ENCODE results near the gene ARHGAP42. TPM values are rescaled to one million over a fixed set of nuclear protein-coding genes. Genes with fewer than 3 reads are reported as not detected.

ARHGAP42 gene
- total and polyA plus RNA-seq, 2 of the 4 experiments (the other 2 are of a cell fraction): 2.9 to 7.3 TPM

DNA sequence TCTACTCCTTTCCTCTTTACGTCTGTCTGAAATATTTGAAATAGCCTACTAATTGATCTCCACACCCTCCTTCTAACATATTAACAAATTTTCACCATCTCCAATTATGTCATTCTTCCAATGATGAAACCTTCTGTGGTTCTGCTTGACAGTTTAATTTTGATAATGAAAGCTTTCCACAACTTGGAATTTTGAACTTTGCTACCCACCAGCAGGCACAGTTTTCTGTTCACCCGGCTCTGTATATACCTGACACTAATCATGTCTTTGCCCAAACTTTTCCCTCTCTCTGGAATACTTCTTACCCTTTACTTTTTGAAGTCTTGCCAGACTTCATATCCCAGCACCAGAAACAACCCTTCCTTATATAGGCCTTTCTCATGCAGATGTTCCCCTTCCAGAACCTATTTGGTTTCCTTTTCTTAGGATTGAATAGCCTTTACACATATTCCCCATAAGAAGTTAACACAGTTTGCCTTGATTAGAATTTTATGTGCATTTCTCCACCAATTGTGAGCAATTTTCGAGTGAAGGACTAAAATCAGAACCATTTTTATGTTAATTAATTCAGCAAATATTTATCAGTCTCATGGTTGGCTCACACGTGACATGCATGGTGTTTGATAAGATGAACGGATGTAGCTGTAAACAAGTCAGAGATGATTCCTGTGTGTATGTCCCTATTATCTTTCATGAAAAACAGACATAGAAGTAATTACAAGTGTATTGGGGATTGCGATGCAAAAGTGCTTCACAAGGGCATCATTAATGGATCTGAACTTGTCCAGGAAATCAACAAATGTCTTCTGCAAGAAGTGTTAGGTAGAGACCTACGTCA is 173.4 kb downstream of the ARHGAP42 start:
- no peaks in the 10 kb centered on the region for H3K27me3 ChIP-seq (ENCODE audit: control insufficient read depth, insufficient read depth, low read length)
- H3K4me1 ChIP-seq (ENCODE audit: control insufficient read depth, insufficient read depth, low read length): peaks cover 7% of the 10 kb centered on the region; the same call in 1 of the 2 replicates
- H2AK5ac ChIP-seq (ENCODE audit: low read depth, low read length): no peak overlapping the region
- in situ Hi-C loops (cut with MboI; ENCODE audit: low sequenced_read_pairs): no loop called here
- dilution Hi-C loops (cut with HindIII; ENCODE audit: low sequenced_read_pairs, unreplicated experiment): no loop called here
- H3K4me3 ChIP-seq (ENCODE audit: insufficient read depth, low read depth, low read length): no peak overlapping the region
- no peak for ATAC-seq (ENCODE audit: low read depth)
- H4K20me1 ChIP-seq (ENCODE audit: insufficient read depth, low read length): no peaks in the 10 kb centered on the region
- H2BK15ac ChIP-seq (ENCODE audit: low read depth, low read length): no peak overlapping the region
- H3K27ac ChIP-seq (ENCODE audit: insufficient read depth, low read length): no peak overlapping the region
- H3K14ac ChIP-seq (replicated peaks; ENCODE audit: low read depth, low read length): no peak overlapping the region
- DNase-seq: no peak
- H4K91ac ChIP-seq (ENCODE audit: insufficient read depth, low read depth, low read length): no peak overlapping the region
- no peaks in the 10 kb centered on the region for H3K9me3 ChIP-seq (ENCODE audit: control insufficient read depth, insufficient read depth, low read length)
- H2BK20ac ChIP-seq (ENCODE audit: low read depth, low read length): no peak overlapping the region
- intact Hi-C loops (cut with micrococcal nuclease): no loop called here
- no peak overlapping the region for H3K4ac ChIP-seq (ENCODE audit: low read depth, low read length)
- no peaks in the 10 kb centered on the region for H3K9me1 ChIP-seq (ENCODE audit: insufficient read depth, low read length)
- no peak overlapping the region for H3K9ac ChIP-seq (ENCODE audit: low read depth, low read length)
- no peak overlapping the region for H3K4me2 ChIP-seq (ENCODE audit: low read depth, low read length)
- H2BK120ac ChIP-seq (ENCODE audit: low read depth, low read length): no peak overlapping the region
- 100% methylated on average over 1 of the region's 7 CpGs; no CpG with 5 or more reads in 1 of the 2 experiments for WGBS, 2 experiments (ENCODE audit: extremely low coverage in 2 of 2, insufficient read length in 1 of 2)
- H2AFZ ChIP-seq (replicated peaks; ENCODE audit: low read length, poor library complexity): no peak overlapping the region
- H2BK5ac ChIP-seq (ENCODE audit: low read depth, low read length, poor library complexity, severe bottlenecking): no peak overlapping the region
- ChIA-PET CTCF (no interaction called here), POLR2A (ENCODE audit: unreplicated experiment) (no interaction called here)
- no peak overlapping the region for H3K56ac ChIP-seq (ENCODE audit: extremely low read depth, insufficient read depth, low read length)
- no peak overlapping the region for H3K18ac ChIP-seq (ENCODE audit: low read depth, low read length)
- no peak overlapping the region for H4K8ac ChIP-seq (ENCODE audit: low read depth in 2 of 2, low read length in 2 of 2)
- H2AK9ac ChIP-seq (replicated peaks; ENCODE audit: low read depth, low read length, poor library complexity): no peak overlapping the region
- no peak overlapping the region for H3K23ac ChIP-seq (ENCODE audit: low read depth, low read length)
- BruUV-seq (replicated peaks): no TSS peak
- no peak overlapping the region for H4K5ac ChIP-seq (ENCODE audit: low read depth, low read length)
- peaks cover 0 to 7% of the 10 kb centered on the region in 2 experiments; a peak in 1 of 4 replicates for H3K79me1 ChIP-seq (ENCODE audit: low read depth in 1 of 2, low read length in 2 of 2)
- no peaks in the 10 kb centered on the region for H3K36me3 ChIP-seq (ENCODE audit: control insufficient read depth, insufficient read depth, low read length)
- TF ChIP-seq FOS (IDR thresholded peaks at IDR 0.05; ENCODE audit: low read depth, low read length): no peak
- TF ChIP-seq RFX5 (IDR thresholded peaks at IDR 0.05; ENCODE audit: low read depth, low read length): no peak
- no peak for TF ChIP-seq POLR2A (IDR thresholded peaks at IDR 0.05; ENCODE audit: low read depth, low read length)
- TF ChIP-seq, protein P1, sequence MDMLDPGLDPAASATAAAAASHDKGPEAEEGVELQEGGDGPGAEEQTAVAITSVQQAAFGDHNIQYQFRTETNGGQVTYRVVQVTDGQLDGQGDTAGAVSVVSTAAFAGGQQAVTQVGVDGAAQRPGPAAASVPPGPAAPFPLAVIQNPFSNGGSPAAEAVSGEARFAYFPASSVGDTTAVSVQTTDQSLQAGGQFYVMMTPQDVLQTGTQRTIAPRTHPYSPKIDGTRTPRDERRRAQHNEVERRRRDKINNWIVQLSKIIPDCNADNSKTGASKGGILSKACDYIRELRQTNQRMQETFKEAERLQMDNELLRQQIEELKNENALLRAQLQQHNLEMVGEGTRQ (IDR thresholded peaks at IDR 0.05; ENCODE audit: low read depth, low read length): no peak
- no peak for TF ChIP-seq CHD1 (IDR thresholded peaks at IDR 0.05; ENCODE audit: low read depth, low read length)
- TF ChIP-seq SMC3 (IDR thresholded peaks at IDR 0.05; ENCODE audit: low read depth, low read length): no peak
- no peak for TF ChIP-seq MAFK (IDR thresholded peaks at IDR 0.05; ENCODE audit: low read depth, low read length)
- TF ChIP-seq NFE2L2 (IDR thresholded peaks at IDR 0.05; ENCODE audit: low read depth, low read length): no peak
- TF ChIP-seq ELK1 (IDR thresholded peaks at IDR 0.05; ENCODE audit: borderline replicate concordance, low read depth, low read length): no peak
- TF ChIP-seq MXI1 (IDR thresholded peaks at IDR 0.05; ENCODE audit: borderline replicate concordance, low read depth, low read length): no peak
- TF ChIP-seq BHLHE40 (IDR thresholded peaks at IDR 0.05; ENCODE audit: low read depth, low read length): no peak
- TF ChIP-seq, protein P2, sequence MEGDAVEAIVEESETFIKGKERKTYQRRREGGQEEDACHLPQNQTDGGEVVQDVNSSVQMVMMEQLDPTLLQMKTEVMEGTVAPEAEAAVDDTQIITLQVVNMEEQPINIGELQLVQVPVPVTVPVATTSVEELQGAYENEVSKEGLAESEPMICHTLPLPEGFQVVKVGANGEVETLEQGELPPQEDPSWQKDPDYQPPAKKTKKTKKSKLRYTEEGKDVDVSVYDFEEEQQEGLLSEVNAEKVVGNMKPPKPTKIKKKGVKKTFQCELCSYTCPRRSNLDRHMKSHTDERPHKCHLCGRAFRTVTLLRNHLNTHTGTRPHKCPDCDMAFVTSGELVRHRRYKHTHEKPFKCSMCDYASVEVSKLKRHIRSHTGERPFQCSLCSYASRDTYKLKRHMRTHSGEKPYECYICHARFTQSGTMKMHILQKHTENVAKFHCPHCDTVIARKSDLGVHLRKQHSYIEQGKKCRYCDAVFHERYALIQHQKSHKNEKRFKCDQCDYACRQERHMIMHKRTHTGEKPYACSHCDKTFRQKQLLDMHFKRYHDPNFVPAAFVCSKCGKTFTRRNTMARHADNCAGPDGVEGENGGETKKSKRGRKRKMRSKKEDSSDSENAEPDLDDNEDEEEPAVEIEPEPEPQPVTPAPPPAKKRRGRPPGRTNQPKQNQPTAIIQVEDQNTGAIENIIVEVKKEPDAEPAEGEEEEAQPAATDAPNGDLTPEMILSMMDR (conservative IDR thresholded peaks at IDR 0.05; ENCODE audit: low read depth, low read length): no peak
- no peak for TF ChIP-seq RAD21 (IDR thresholded peaks at IDR 0.05; ENCODE audit: low read length)
- TF ChIP-seq MAZ (IDR thresholded peaks at IDR 0.05; ENCODE audit: borderline replicate concordance, low read depth, low read length): no peak
- TF ChIP-seq RCOR1 (IDR thresholded peaks at IDR 0.05; ENCODE audit: insufficient replicate concordance, low read length): no peak

Measured in IMR-90 (cell line).